Loucy (cell line): ENCODE results near the gene ANXA4.

Experiments used
- H2AFZ ChIP-seq: fragments of 200-600 bp; sonication (generic); 2 replicates; pipeline ENCODE4 v1.6.0; 2016; ENCODE audit warnings: antibody characterized with exemption, mild to moderate bottlenecking, low read length, moderate library complexity
- H3F3A ChIP-seq: fragments of 200-600 bp; 2 replicates; pipeline ENCODE4 v1.6.0; 2016; ENCODE audit warnings: antibody characterized with exemption, low read depth, mild to moderate bottlenecking
- H3K27me3 ChIP-seq: fragments of 200-600 bp; sonication (generic); 2 replicates; pipeline ENCODE4 v1.6.1; 2014; ENCODE audit warnings: low read length, mild to moderate bottlenecking; ENCODE audit not compliant: insufficient read depth, poor library complexity, severe bottlenecking
- H3K36me3 ChIP-seq: fragments of 200-600 bp; sonication (generic); 2 replicates; pipeline ENCODE4 v1.6.1; 2016; ENCODE audit warnings: low read length; ENCODE audit not compliant: insufficient read depth
- H3K4me1 ChIP-seq: fragments of 200-600 bp; sonication (generic); 2 replicates; pipeline ENCODE4 v1.5.1; 2014; ENCODE audit warnings: low read length, mild to moderate bottlenecking; ENCODE audit not compliant: insufficient read depth, poor library complexity, severe bottlenecking
- H3K4me2 ChIP-seq: fragments of 200-600 bp; sonication (generic); 2 replicates; pipeline ENCODE4 v1.6.0; 2014; ENCODE audit warnings: antibody characterized with exemption, low read length, low read depth, mild to moderate bottlenecking; ENCODE audit not compliant: poor library complexity, severe bottlenecking
- H3K4me3 ChIP-seq: fragments of 200-600 bp; sonication (generic); 2 replicates; pipeline ENCODE4 v1.5.1; 2014; ENCODE audit warnings: low read length, mild to moderate bottlenecking, mixed read lengths; ENCODE audit not compliant: poor library complexity, severe bottlenecking
- H3K79me2 ChIP-seq: fragments of 200-600 bp; sonication (generic); 2 replicates; pipeline ENCODE4 v1.6.1; 2014; ENCODE audit warnings: low read length; ENCODE audit not compliant: insufficient read depth
- H3K9ac ChIP-seq: fragments of 200-600 bp; sonication (generic); 2 replicates; pipeline ENCODE4 v1.6.0; 2014; ENCODE audit warnings: mild to moderate bottlenecking, low read depth, low read length, moderate library complexity; ENCODE audit not compliant: poor library complexity, severe bottlenecking
- H3K9me2 ChIP-seq: fragments of 200-600 bp; sonication (generic); replicated peaks from 2 replicates; pipeline ENCODE4 v1.6.1; 2016; ENCODE audit warnings: low read depth, low read length, mixed read lengths
- H3K9me3 ChIP-seq: fragments of 200-600 bp; sonication (generic); 2 replicates; pipeline ENCODE4 v1.6.1; 2014; ENCODE audit warnings: mild to moderate bottlenecking, antibody characterized with exemption, low read length, low read depth; ENCODE audit not compliant: insufficient read depth
- H4K20me1 ChIP-seq: fragments of 200-600 bp; sonication (generic); 2 replicates; pipeline ENCODE4 v1.6.0; 2014; ENCODE audit warnings: antibody characterized with exemption, low read length, mild to moderate bottlenecking; ENCODE audit not compliant: insufficient read depth, poor library complexity, severe bottlenecking
- CTCF ChIP-seq: fragments of 200-600 bp; sonication (generic); conservative IDR thresholded peaks from 2 replicates; pipeline ENCODE4 v1.5.1; 2014; ENCODE audit warnings: mild to moderate bottlenecking, antibody characterized with exemption, low read length
- EZH2phosphoT487 ChIP-seq: fragments of 200-600 bp; IDR thresholded peaks from 2 replicates; pipeline ENCODE4 v1.6.1; 2018; ENCODE audit warnings: antibody characterized with exemption, mild to moderate bottlenecking, moderate library complexity, borderline replicate concordance

The ANXA4 gene

GRCh38 chr2:69700381-69700780 is 41.6 kb upstream of the ANXA4 start:
- TF ChIP-seq EZH2phosphoT487, result no peak
- TF ChIP-seq CTCF, result no peak
- Histone ChIP-seq H3F3A (0 out of 2 replicates have a peak, but pooled peaks cover under 1% of the 10 kb centered on the region), H3K4me3 (no peak overlapping the region), H3K9me2 (no peaks in the 10 kb centered on the region), H2AFZ (no peak overlapping the region), H3K79me2 (no peaks in the 10 kb centered on the region), H3K27me3 (no peaks in the 10 kb centered on the region), H3K4me2 (no peak overlapping the region), H3K36me3 (no peaks in the 10 kb centered on the region), H3K9ac (no peak overlapping the region), H3K4me1 (peaks cover 1% of the 10 kb centered on the region), H3K9me3 (no peaks in the 10 kb centered on the region), H4K20me1 (no peaks in the 10 kb centered on the region)

GRCh38 chr2:69701100-69701945 is 40.6 kb upstream of the ANXA4 start:
- Histone ChIP-seq H3K9me2 (no peaks in the 10 kb centered on the region), H3K36me3 (no peaks in the 10 kb centered on the region), H3K9me3 (no peaks in the 10 kb centered on the region), H3K4me2 (no peak overlapping the region), H3F3A (no peaks in the 10 kb centered on the region), H2AFZ (no peak overlapping the region), H3K79me2 (no peaks in the 10 kb centered on the region), H3K9ac (no peak overlapping the region), H4K20me1 (no peaks in the 10 kb centered on the region), H3K27me3 (no peaks in the 10 kb centered on the region), H3K4me1 (no peaks in the 10 kb centered on the region), H3K4me3 (no peak overlapping the region)
- TF ChIP-seq CTCF, result no peak

- H3K36me3 ChIP-seq, result no peaks in the 10 kb centered on the region
- no peak overlapping the region for H3K4me2 ChIP-seq
- no peak for TF ChIP-seq CTCF
- TF ChIP-seq EZH2phosphoT487, result no peak
Measured at GRCh38 chr2:69703189-69703588, 38.7 kb upstream of the ANXA4 start.

More at GRCh38 chr2:69703189-69703588, 38.7 kb upstream of the ANXA4 start:
- no peak overlapping the region for H3K9ac ChIP-seq
- H3K4me1 ChIP-seq, result no peaks in the 10 kb centered on the region
- H3K4me3 ChIP-seq, result no peak overlapping the region
- no peaks in the 10 kb centered on the region for H3K27me3 ChIP-seq
- no peaks in the 10 kb centered on the region for H3F3A ChIP-seq
- H3K9me3 ChIP-seq, result no peaks in the 10 kb centered on the region
- no peaks in the 10 kb centered on the region for H3K9me2 ChIP-seq
- no peaks in the 10 kb centered on the region for H4K20me1 ChIP-seq
- H3K79me2 ChIP-seq, result no peaks in the 10 kb centered on the region
- no peak overlapping the region for H2AFZ ChIP-seq
